Measurements from ENCODE around the gene ENPP5.

DNA sequence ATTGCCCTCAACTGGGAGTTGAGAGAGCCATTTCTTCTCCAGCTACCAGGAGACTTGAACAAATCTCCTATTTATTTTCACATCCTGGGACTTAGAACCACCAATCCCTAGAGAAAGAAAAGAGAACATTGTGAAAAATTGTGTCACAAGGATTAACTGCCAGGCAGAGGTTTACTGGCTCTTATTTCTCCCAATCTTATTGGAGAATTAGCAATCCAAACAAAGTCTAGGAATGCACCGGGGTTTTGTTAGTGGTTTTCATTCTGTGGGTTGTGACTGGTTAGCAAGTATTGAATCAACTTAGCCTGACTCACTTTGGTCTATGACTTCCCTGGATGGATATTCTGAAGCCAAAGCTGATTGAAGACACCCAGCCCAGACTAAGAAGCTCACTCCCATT is 21.2 kb upstream of the ENPP5 start:
- TF ChIP-seq ZNF384 (IDR thresholded peaks at IDR 0.05) (no peak), ELF4 (IDR thresholded peaks at IDR 0.05) (no peak), SP1 (IDR thresholded peaks at IDR 0.05) (no peak), BHLHE40 (IDR thresholded peaks at IDR 0.05; ENCODE audit: borderline replicate concordance) (no peak)

All from HEK293T (cell line).